Measurements from ENCODE around the gene HEATR1.
"Not testable (repeated sequence)": the region's sequence is repeated elsewhere in the genome, so short reads cannot be mapped to it uniquely, and the experiment has no call there.

The HEATR1 gene

DNA sequence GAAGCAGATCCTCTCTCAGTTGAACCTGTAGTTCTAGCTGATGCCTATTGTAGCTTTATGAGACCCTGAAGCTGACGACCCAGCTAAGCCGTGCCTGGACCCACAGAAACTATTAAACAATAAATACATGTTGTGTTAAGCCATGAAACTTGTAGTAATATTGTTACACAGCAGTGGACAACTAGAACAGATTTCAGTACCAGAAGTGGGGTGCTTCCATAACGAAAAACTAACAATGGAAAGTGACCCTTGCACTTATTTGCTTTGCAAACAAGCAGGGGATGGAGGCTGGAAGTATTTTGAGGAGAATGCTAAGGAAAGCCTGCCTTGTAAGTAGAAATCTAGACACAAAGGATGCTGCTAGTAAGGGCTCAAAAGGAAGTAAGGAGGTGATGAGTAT is 18.1 kb upstream of the HEATR1 start:
- Histone ChIP-seq H3K27me3 (ENCODE audit: control insufficient read depth in 2 of 2, insufficient read depth in 2 of 2, low read length in 2 of 2) (no peaks in the 10 kb centered on the region), H3K9ac (ENCODE audit: low read depth in 1 of 2, low read length in 2 of 2) (no peak overlapping the region), H3K4me1 (ENCODE audit: control insufficient read depth in 2 of 2, insufficient read depth in 2 of 2, low read length in 2 of 2) (no peaks in the 10 kb centered on the region), H3K4me3 (ENCODE audit: low read length in 2 of 2) (no peak overlapping the region), H3K27ac (ENCODE audit: low read depth in 2 of 2, low read length in 2 of 2) (no peak overlapping the region), H3K9me3 (ENCODE audit: control insufficient read depth in 2 of 2, low read length in 2 of 2) (peaks cover 0 to 4% of the 10 kb centered on the region in 2 donors), H3K36me3 (ENCODE audit: control insufficient read depth in 2 of 2, insufficient read depth in 2 of 2, low read length in 2 of 2) (no peaks in the 10 kb centered on the region)

DNA sequence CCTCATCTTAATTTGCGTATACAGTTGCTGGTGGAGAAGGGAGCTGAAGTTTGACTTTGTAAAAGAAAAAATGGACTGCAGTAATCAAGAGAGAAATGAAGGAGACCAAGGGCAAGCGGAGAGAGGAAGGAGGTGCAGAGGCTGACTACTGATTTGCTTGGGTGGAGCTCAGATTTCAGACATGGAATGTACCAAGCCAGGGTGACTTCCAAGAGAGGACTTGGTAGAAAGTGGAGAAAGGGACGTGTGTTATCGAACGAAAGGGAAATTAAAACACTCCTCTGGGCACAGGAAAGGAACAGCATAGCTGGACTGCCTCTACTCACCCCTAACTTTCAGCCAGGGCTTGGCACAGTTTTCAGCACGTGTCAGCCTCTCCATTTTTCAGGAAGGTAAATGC is 15.1 kb upstream of the HEATR1 start:
- no peaks in the 10 kb centered on the region for H3K36me3 ChIP-seq (ENCODE audit: control insufficient read depth in 2 of 2, insufficient read depth in 2 of 2, low read length in 2 of 2)
- no peak overlapping the region for H3K9ac ChIP-seq (ENCODE audit: low read depth in 1 of 2, low read length in 2 of 2)
- no peaks in the 10 kb centered on the region for H3K27me3 ChIP-seq (ENCODE audit: control insufficient read depth in 2 of 2, insufficient read depth in 2 of 2, low read length in 2 of 2)
- H3K4me3 ChIP-seq (ENCODE audit: low read length in 2 of 2): no peak overlapping the region
- no peaks in the 10 kb centered on the region for H3K4me1 ChIP-seq (ENCODE audit: control insufficient read depth in 2 of 2, insufficient read depth in 2 of 2, low read length in 2 of 2)
- no peak overlapping the region for H3K27ac ChIP-seq (ENCODE audit: low read depth in 2 of 2, low read length in 2 of 2)
- H3K9me3 ChIP-seq (ENCODE audit: control insufficient read depth in 2 of 2, low read length in 2 of 2): peaks cover 0 to 4% of the 10 kb centered on the region in 2 donors

DNA sequence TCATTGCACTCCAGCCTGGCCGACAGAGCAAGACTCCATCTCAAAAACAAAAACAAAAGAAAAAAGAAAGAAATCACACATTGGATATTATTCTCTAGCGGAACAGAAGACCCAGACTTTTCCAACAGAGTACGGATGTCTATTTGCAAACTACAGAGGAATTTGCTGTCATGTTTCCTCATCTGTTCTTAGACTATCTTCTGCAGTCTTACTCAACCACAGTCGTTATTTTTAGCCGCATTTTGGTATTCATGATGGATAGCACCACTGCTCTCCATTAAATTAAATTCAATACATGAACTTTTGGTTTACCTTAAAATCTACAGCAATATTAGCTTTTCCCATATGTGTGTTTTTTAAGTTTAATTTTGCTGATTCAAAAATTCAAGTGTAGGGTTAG is 14.2 kb upstream of the HEATR1 start:
- no peak overlapping the region for H3K27ac ChIP-seq (ENCODE audit: low read depth in 2 of 2, low read length in 2 of 2)
- no peak overlapping the region for H3K4me3 ChIP-seq (ENCODE audit: low read length in 2 of 2)
- H3K9me3 ChIP-seq (ENCODE audit: control insufficient read depth in 2 of 2, low read length in 2 of 2): peaks cover 0 to 4% of the 10 kb centered on the region in 2 donors
- no peaks in the 10 kb centered on the region for H3K4me1 ChIP-seq (ENCODE audit: control insufficient read depth in 2 of 2, insufficient read depth in 2 of 2, low read length in 2 of 2)
- H3K36me3 ChIP-seq (ENCODE audit: control insufficient read depth in 2 of 2, insufficient read depth in 2 of 2, low read length in 2 of 2): no peaks in the 10 kb centered on the region
- no peak overlapping the region for H3K9ac ChIP-seq (ENCODE audit: low read depth in 1 of 2, low read length in 2 of 2)
- no peaks in the 10 kb centered on the region for H3K27me3 ChIP-seq (ENCODE audit: control insufficient read depth in 2 of 2, insufficient read depth in 2 of 2, low read length in 2 of 2)

DNA sequence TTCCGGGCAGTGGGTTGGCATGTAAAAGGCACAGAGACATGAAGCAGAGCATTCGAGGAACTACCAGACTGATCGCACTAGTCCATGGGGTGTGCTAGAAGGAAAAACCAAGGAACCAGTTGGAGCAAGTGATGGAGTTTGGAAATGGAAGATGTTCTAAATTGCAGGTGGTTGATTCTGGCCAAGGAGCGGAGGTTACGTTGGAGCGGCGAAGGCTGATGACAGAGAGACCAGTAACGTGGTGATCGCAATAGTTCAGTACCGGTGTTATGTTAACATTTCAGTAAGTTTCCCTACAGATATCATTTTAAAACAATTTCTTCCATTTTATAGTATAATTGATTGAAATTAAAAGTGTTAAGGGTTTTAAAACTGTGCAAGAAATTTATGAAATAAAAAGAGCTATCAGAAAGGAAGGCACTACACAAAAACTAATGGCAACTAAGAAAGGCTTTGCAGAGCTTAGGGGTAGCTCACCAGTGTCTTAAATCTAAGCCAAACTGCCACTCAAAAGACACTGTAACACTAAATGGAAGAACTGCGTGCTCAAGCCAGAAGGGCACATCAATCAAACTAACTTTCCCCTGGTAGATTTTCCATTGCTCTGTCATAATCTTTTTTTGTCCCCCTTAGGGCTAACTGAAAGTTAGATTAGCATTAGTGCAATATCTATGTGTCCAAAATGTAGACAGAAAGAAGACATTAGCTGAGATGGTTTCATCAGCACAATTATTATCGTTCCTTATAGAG is 11.3 kb upstream of the HEATR1 start:
- no peak overlapping the region for H3K9ac ChIP-seq (ENCODE audit: low read depth in 1 of 2, low read length in 2 of 2)
- H3K27ac ChIP-seq (ENCODE audit: low read depth in 2 of 2, low read length in 2 of 2): no peak overlapping the region
- H3K9me3 ChIP-seq (ENCODE audit: control insufficient read depth in 2 of 2, low read length in 2 of 2): no peaks in the 10 kb centered on the region
- peaks cover 0 to 1% of the 10 kb centered on the region in 2 donors for H3K27me3 ChIP-seq (ENCODE audit: control insufficient read depth in 2 of 2, insufficient read depth in 2 of 2, low read length in 2 of 2)
- no peaks in the 10 kb centered on the region for H3K4me1 ChIP-seq (ENCODE audit: control insufficient read depth in 2 of 2, insufficient read depth in 2 of 2, low read length in 2 of 2)
- no peaks in the 10 kb centered on the region for H3K36me3 ChIP-seq (ENCODE audit: control insufficient read depth in 2 of 2, insufficient read depth in 2 of 2, low read length in 2 of 2)
- H3K4me3 ChIP-seq (ENCODE audit: low read length in 2 of 2): no peak overlapping the region

DNA sequence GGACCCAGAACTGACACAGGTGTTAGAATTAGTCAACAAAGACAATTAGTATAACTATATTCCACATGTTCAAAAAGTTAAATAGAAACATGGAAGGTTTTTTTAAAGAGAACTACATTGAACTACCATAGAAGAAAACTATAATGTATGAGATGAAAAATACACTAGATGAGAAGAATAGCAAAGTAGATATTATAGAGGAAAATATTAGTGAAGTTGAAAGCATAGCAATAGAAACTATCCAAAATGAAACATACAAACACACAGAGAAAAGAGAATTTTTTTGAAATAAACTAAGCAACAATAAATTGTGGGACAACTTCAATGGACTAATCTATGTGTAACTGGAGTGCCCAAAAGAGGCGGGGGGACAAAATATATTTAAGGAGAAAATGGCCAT is 8.0 kb upstream of the HEATR1 start:
- Histone ChIP-seq H3K9me3 (ENCODE audit: control insufficient read depth in 2 of 2, low read length in 2 of 2) (no peaks in the 10 kb centered on the region), H3K4me1 (ENCODE audit: control insufficient read depth in 2 of 2, insufficient read depth in 2 of 2, low read length in 2 of 2) (no peaks in the 10 kb centered on the region), H3K4me3 (ENCODE audit: low read length in 2 of 2) (no peak overlapping the region), H3K27ac (ENCODE audit: low read depth in 2 of 2, low read length in 2 of 2) (no peak overlapping the region), H3K36me3 (ENCODE audit: control insufficient read depth in 2 of 2, insufficient read depth in 2 of 2, low read length in 2 of 2) (no peaks in the 10 kb centered on the region), H3K9ac (ENCODE audit: low read depth in 1 of 2, low read length in 2 of 2) (no peak overlapping the region), H3K27me3 (ENCODE audit: control insufficient read depth in 2 of 2, insufficient read depth in 2 of 2, low read length in 2 of 2) (peaks cover 0 to 1% of the 10 kb centered on the region in 2 donors)

DNA sequence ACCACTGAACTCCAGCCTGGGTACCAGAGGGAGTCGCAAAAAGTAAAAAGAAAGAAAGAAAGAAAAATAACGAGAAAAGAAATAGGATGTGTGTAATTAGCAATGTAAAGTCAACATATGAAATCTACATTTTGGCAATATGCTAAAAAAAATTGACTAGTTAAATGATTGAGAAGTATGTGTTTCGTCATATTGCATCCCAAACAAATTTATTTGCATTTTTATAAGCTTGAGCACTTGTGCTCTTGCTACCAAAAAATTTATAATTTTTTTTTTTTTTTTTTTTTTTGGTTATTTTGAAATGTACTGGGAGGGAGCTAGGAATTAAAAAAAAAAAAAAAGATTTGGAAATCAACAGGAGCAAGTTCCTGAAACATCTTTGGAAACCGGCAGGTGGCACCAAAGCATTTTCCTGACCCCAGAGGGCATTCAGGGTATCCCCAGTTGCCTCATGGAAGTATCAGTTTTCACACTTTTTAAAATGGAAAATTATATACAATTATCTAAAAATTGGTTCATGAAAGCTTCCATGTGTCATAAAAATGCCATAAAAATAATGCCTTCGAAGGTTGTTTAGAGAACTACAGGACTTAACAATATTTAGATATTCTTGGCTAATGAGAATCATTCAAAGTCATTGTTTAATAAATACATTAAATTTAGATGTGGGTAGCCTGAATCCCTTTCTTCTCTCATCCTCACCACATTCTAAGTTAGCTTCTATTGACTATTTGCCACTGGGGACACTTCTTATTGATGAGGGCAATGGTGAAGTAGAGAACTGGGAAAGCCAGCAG is 4.8 kb upstream of the HEATR1 start:
- peaks cover 0 to 1% of the 10 kb centered on the region in 2 donors for H3K27me3 ChIP-seq (ENCODE audit: control insufficient read depth in 2 of 2, insufficient read depth in 2 of 2, low read length in 2 of 2)
- H3K4me3 ChIP-seq (ENCODE audit: low read length in 2 of 2): no peak overlapping the region
- no peaks in the 10 kb centered on the region for H3K4me1 ChIP-seq (ENCODE audit: control insufficient read depth in 2 of 2, insufficient read depth in 2 of 2, low read length in 2 of 2)
- H3K36me3 ChIP-seq (ENCODE audit: control insufficient read depth in 2 of 2, insufficient read depth in 2 of 2, low read length in 2 of 2): no peaks in the 10 kb centered on the region
- H3K9me3 ChIP-seq (ENCODE audit: control insufficient read depth in 2 of 2, low read length in 2 of 2): no peaks in the 10 kb centered on the region
- no peak overlapping the region for H3K27ac ChIP-seq (ENCODE audit: low read depth in 2 of 2, low read length in 2 of 2)
- H3K9ac ChIP-seq (ENCODE audit: low read depth in 1 of 2, low read length in 2 of 2): no peak overlapping the region

DNA sequence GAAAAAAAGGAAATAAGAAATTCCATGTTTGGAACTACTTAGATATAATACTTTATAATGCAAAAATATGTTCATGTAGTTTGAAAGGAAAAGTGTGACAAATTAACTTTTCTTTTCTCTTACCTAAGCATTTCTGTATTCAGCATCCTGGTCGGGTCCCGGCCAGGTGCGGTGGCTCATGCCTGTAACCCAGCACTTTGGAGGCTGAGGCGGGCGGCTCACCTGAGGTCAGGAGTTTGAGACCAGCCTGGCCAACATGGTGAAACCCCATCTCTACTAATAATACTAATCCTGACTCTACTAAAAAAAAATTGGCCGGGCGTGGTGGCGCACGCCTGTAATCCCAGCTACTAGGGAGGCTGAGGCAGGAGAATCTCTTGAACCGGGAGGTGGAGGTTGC is 3.3 kb upstream of the HEATR1 start:
- not testable (repeated sequence) for H3K4me1 ChIP-seq (ENCODE audit: control insufficient read depth in 2 of 2, insufficient read depth in 2 of 2, low read length in 2 of 2); H3K36me3 ChIP-seq (ENCODE audit: control insufficient read depth in 2 of 2, insufficient read depth in 2 of 2, low read length in 2 of 2); H3K4me3 ChIP-seq (ENCODE audit: low read length in 2 of 2); H3K9ac ChIP-seq (ENCODE audit: low read depth in 1 of 2, low read length in 2 of 2); H3K27me3 ChIP-seq (ENCODE audit: control insufficient read depth in 2 of 2, insufficient read depth in 2 of 2, low read length in 2 of 2); H3K9me3 ChIP-seq (ENCODE audit: control insufficient read depth in 2 of 2, low read length in 2 of 2); H3K27ac ChIP-seq (ENCODE audit: low read depth in 2 of 2, low read length in 2 of 2)

DNA sequence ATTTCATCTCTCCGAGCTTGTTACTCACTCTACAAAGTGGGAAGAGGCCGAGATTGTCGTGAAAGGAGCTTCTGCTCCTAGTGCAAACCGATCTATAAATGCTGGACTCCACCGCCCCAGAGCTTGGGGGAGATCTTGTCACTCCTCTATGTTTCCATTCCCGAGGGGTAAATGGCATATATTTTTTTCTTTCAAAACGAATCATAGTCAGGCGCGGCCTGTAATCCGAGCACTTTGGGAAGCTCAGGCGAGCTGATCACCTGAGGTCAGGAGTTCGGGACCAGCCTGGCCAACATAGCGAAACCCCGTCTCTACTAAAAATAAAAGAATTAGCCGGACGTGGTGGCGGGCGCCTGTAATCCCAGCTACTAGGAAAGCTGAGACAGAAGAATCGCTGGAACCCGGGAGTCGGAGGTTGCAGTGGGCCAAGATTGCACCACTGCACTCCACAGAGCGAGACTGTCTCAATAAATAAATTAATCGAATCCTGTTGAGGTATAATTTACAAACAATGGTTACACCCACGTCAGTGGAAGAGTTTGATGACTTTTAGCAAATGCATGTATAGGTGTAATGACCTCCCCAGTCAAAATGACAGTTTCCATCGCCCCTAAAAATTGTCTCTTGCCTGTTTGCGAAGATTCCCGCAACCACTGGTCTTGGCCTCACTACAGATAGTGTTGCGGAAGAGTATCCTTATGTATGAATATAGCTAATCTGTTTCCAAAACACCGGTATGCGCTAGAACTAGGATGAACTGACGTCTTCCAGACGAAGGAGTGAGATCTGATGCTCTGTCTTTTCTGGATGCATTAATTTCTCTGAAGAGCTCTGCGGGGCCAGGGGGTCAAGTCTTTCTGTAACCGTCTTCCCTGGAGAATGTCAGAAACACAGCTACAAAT is 840 bp upstream of the HEATR1 start:
- Histone ChIP-seq H3K4me3 (ENCODE audit: low read length in 2 of 2) (peak overlapping the region; percentile 84 to 98), H3K4me1 (ENCODE audit: control insufficient read depth in 2 of 2, insufficient read depth in 2 of 2, low read length in 2 of 2) (peaks cover 3 to 8% of the 10 kb centered on the region in 2 donors), H3K9ac (ENCODE audit: low read depth in 1 of 2, low read length in 2 of 2) (peak overlapping the region; percentile 75 to 80), H3K36me3 (ENCODE audit: control insufficient read depth in 2 of 2, insufficient read depth in 2 of 2, low read length in 2 of 2) (peaks cover 0 to 7% of the 10 kb centered on the region in 2 donors), H3K9me3 (ENCODE audit: control insufficient read depth in 2 of 2, low read length in 2 of 2) (no peaks in the 10 kb centered on the region), H3K27ac (ENCODE audit: low read depth in 2 of 2, low read length in 2 of 2) (peak overlapping the region; percentile 58 to 71), H3K27me3 (ENCODE audit: control insufficient read depth in 2 of 2, insufficient read depth in 2 of 2, low read length in 2 of 2) (no peaks in the 10 kb centered on the region)

DNA sequence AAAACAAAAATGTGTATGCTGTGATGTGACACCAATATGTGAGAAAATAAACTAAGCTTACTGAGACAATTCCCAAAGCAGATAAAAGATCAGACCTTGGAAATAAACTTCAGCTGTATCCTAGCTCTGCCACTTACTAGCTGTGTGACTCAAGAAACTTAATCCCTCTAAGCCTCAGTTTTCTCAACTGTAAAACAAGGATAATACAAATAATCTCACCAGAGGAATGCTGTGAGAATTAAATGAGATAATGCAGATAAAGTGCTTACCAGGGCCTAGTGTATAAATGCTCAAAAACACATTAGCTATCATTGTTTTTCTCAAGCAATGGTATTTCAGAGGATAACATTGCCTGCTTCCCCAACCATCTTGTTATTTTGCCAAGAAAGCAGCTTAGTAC is 2.1 kb downstream of the HEATR1 start:
- Histone ChIP-seq H3K27me3 (ENCODE audit: control insufficient read depth in 2 of 2, insufficient read depth in 2 of 2, low read length in 2 of 2) (no peaks in the 10 kb centered on the region), H3K36me3 (ENCODE audit: control insufficient read depth in 2 of 2, insufficient read depth in 2 of 2, low read length in 2 of 2) (peaks cover 5 to 14% of the 10 kb centered on the region in 2 donors), H3K27ac (ENCODE audit: low read depth in 2 of 2, low read length in 2 of 2) (no peak overlapping the region), H3K9ac (ENCODE audit: low read depth in 1 of 2, low read length in 2 of 2) (no peak overlapping the region), H3K9me3 (ENCODE audit: control insufficient read depth in 2 of 2, low read length in 2 of 2) (no peaks in the 10 kb centered on the region), H3K4me1 (ENCODE audit: control insufficient read depth in 2 of 2, insufficient read depth in 2 of 2, low read length in 2 of 2) (peaks cover 3 to 8% of the 10 kb centered on the region in 2 donors), H3K4me3 (ENCODE audit: low read length in 2 of 2) (no peak overlapping the region)

Measured in mucosa of rectum (tissue), 2 donors.